GM12872 (cell line): ENCODE data around the gene RNLS.

Experiments
- CTCF ChIP-seq: IDR thresholded peaks from 3 replicates; pipeline ENCODE4 v1.5.1; 2011; ENCODE audit warnings: low read depth, mild to moderate bottlenecking, low read length, moderate library complexity; ENCODE audit not compliant: insufficient read depth

Gene RNLS

GRCh38 chr10:88440541-88440940 is 142.6 kb downstream of the RNLS start:
- no peak for TF ChIP-seq CTCF

- TF ChIP-seq CTCF: no peak
Observed at GRCh38 chr10:88439932-88440331, 143.2 kb downstream of the RNLS start.

- TF ChIP-seq CTCF: no peak
Observed at GRCh38 chr10:88437411-88437810, 145.7 kb downstream of the RNLS start.

GRCh38 chr10:88433565-88434186 is 149.4 kb downstream of the RNLS start:
- TF ChIP-seq CTCF: no peak

GRCh38 chr10:88431103-88431502 is 152.0 kb downstream of the RNLS start:
- no peak for TF ChIP-seq CTCF

- no peak for TF ChIP-seq CTCF
Observed at GRCh38 chr10:88428976-88429375, 154.1 kb downstream of the RNLS start.

- TF ChIP-seq CTCF: no peak
Observed at GRCh38 chr10:88428442-88428841, 154.7 kb downstream of the RNLS start.
